Duodenal mucosa (tissue), 2 donors: ENCODE data around the gene KLF13.
A peak's percentile ranks its signal among the peaks of the same experiment; 100 is the strongest.

ENCODE experiments used
- H3K27ac ChIP-seq: one replicate; pipeline ENCODE4 v1.7.0; 2013; ENCODE audit warnings: low read depth, low read length
- H3K27me3 ChIP-seq, 2 donors: one replicate each; pipeline ENCODE4 v1.7.0; 2013; ENCODE audit warnings: low read length in 2 of 2, control low read depth in 1 of 2; ENCODE audit not compliant: insufficient read depth in 2 of 2, control insufficient read depth in 1 of 2
- H3K36me3 ChIP-seq, 2 donors: one replicate each; pipeline ENCODE4 v1.7.0; 2013; ENCODE audit warnings: low read length in 2 of 2, control low read depth in 1 of 2; ENCODE audit not compliant: insufficient read depth in 2 of 2, control insufficient read depth in 1 of 2
- H3K4me1 ChIP-seq, 2 donors: one replicate each; pipeline ENCODE4 v1.7.0; 2013; ENCODE audit warnings: low read length in 2 of 2, control low read depth in 1 of 2; ENCODE audit not compliant: insufficient read depth in 2 of 2, control insufficient read depth in 1 of 2
- H3K4me3 ChIP-seq, 2 donors: one replicate each; pipeline ENCODE4 v1.7.0; 2013; ENCODE audit warnings: low read length in 2 of 2, low read depth in 1 of 2
- H3K9ac ChIP-seq, 2 donors: one replicate each; pipeline ENCODE4 v1.7.0; 2013; ENCODE audit warnings: low read length in 2 of 2, low read depth in 1 of 2
- H3K9me3 ChIP-seq, 2 donors: one replicate each; pipeline ENCODE4 v1.7.0; 2013; ENCODE audit warnings: low read length in 2 of 2, control low read depth in 1 of 2; ENCODE audit not compliant: control insufficient read depth in 1 of 2

Gene KLF13

DNA sequence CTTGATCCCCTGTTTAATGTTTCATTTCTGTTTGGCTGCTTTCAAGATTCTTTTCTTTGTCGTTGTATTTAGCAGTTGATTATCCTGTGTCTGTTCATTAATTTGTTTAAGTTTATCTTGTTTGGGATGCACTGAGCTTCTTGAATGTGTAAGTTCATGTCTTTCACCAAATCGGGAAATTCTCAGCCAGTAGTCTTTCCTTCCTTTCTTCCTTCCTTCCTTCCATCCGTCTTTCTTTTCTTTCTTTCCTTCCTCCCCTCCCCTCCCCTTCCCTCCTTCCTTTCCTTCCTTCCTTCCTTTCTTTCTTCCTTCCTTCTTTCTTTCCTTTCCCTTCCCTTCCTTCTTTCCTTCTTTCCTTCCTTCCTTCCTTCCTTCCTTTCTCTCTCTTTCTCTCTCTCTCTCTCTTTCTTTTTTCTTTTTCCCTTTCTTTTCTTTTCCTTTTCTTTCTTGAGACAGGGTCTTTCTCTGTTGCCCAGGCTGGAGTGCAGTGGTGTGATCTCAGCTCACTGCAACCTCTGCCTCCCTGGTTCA, 35.5 kb upstream of the KLF13 start:
- H3K4me3 ChIP-seq, result no peak overlapping the region
- no peak overlapping the region for H3K27ac ChIP-seq
- H3K36me3 ChIP-seq, result no peaks in the 10 kb centered on the region
- no peak overlapping the region for H3K9ac ChIP-seq
- H3K9me3 ChIP-seq, result no peaks in the 10 kb centered on the region
- peaks cover 0 to under 1% of the 10 kb centered on the region in 2 donors for H3K4me1 ChIP-seq
- H3K27me3 ChIP-seq, result no peaks in the 10 kb centered on the region

DNA sequence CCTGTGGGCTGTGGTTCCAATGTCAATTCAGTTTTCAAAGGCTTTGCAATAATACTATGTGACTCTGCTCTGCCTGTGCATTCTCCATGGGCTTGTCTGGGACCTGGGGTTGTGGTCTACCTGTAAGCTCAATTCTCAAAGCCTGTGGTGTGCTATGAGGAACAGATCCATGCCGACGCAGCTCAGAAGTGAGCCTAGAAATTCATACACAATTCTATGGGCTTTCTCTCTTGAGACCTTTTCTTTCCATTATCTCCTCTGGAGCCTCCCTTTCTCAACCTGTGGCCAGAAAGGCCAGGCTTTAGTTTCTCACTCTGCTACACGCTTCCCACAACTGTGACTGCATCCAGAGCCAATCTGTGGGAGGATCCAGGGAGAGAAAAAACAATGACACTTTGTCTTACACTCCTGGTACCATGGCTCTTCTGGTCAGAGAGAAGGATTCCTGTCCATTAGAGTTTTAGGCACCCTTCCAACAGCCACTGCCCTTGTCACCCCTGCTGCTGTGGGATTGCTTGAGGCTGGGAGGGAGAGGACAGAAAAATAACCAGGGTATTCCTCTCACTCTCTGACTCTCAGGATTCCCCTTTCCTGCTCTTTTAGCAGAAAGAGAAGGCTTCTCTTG, 34.1 kb upstream of the KLF13 start:
- Histone ChIP-seq H3K9ac (no peak overlapping the region), H3K27ac (no peak overlapping the region)

DNA sequence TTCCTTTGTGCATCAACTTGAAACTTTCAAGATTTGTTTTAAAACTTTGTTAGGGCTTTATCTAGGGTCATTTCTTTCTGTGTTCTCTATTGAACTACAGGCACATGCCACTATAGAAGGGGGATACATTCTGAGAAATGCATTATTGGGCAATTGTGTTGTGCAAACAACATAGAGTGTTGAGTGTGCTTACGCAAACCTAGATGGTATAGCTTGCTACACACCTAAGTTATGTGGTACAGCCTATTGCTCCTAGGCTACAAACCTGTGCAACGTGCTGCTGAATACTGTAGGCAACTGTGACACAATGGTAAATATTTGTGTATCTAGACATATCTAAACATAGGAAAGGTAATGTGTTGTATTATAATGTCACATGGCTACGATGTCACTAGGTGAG, 33.0 kb upstream of the KLF13 start:
- Histone ChIP-seq H3K9me3 (no peaks in the 10 kb centered on the region), H3K27me3 (no peaks in the 10 kb centered on the region), H3K9ac (no peak overlapping the region), H3K36me3 (no peaks in the 10 kb centered on the region), H3K4me3 (no peak overlapping the region), H3K27ac (no peak overlapping the region), H3K4me1 (peaks cover 16 to 26% of the 10 kb centered on the region in 2 donors)

More for the DNA sequence above, 34.1 kb upstream of the KLF13 start:
- Histone ChIP-seq H3K9me3 (no peaks in the 10 kb centered on the region), H3K27me3 (no peaks in the 10 kb centered on the region), H3K4me1 (peaks cover 13 to 15% of the 10 kb centered on the region in 2 donors), H3K4me3 (no peak overlapping the region), H3K36me3 (no peaks in the 10 kb centered on the region)

DNA sequence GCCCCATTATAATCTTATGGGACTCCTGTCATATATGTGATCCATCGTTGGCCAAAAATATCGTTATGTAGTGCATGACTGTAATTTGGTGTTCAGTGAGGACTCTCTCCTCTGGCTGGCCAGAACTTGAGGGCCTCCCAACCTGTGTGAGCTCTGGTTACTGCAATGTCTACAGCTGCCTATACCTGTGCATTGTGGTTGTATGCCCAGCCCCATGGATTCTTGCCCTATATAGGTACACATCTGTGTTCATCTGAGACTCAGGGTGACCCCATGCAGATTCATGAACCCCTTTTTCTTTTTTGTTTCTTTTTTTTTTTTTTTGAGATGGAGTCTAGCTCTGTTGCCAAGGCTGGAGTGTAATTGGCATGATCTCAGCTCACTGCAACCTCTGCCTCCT, 32.6 kb upstream of the KLF13 start:
- Histone ChIP-seq H3K9ac (no peak overlapping the region), H3K27me3 (no peaks in the 10 kb centered on the region), H3K27ac (no peak overlapping the region), H3K9me3 (no peaks in the 10 kb centered on the region), H3K36me3 (no peaks in the 10 kb centered on the region), H3K4me3 (no peak overlapping the region), H3K4me1 (peaks cover 16 to 28% of the 10 kb centered on the region in 2 donors)

DNA sequence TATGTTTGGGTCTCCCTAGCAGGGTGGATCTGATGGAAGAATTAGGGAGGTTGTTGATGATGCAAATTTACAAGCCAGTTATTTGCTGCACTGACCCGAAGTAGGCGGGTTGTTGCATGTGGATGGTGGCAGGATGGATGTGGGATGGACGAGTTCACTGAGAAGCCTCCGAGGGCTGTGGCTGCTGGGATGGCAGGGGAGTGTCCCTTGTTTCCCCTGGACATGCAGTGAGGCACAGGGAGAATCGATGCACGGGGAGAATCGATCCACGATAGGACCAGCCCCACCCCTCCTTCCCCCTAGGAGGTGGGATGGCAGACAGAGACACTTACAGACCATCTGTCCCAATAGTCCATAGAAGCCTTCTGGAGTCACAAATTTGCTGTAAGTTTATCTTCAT, 31.0 kb upstream of the KLF13 start:
- Histone ChIP-seq H3K27ac (no peak overlapping the region), H3K4me3 (no peak overlapping the region), H3K4me1 (peaks cover 16 to 28% of the 10 kb centered on the region in 2 donors), H3K9me3 (no peaks in the 10 kb centered on the region), H3K36me3 (no peaks in the 10 kb centered on the region), H3K9ac (no peak overlapping the region), H3K27me3 (no peaks in the 10 kb centered on the region)

DNA sequence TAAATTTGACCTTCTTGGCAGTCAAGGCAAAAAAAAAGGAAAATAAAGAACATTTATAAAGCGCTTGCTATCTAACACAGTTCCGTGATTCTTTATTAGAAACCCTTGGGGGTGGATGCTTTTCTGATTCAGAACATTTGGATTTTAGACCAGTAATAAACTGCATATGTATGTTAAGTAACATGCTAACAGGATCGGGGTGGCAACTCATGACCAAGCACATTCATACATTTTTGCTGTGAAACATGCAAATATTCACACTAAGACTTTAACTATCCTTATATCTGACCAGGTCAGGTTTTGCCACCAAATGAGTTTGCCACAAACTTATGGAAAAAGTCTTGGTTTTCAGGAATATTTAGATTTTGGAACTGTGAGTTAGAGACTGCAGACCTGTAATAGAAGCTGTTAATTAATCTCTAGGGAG, 30.4 kb upstream of the KLF13 start:
- H3K4me1 ChIP-seq, result peaks cover 16 to 28% of the 10 kb centered on the region in 2 donors
- no peaks in the 10 kb centered on the region for H3K36me3 ChIP-seq
- H3K27me3 ChIP-seq, result no peaks in the 10 kb centered on the region
- H3K9ac ChIP-seq, result no peak overlapping the region
- H3K9me3 ChIP-seq, result no peaks in the 10 kb centered on the region
- H3K4me3 ChIP-seq, result no peak overlapping the region
- H3K27ac ChIP-seq, result no peak overlapping the region

DNA sequence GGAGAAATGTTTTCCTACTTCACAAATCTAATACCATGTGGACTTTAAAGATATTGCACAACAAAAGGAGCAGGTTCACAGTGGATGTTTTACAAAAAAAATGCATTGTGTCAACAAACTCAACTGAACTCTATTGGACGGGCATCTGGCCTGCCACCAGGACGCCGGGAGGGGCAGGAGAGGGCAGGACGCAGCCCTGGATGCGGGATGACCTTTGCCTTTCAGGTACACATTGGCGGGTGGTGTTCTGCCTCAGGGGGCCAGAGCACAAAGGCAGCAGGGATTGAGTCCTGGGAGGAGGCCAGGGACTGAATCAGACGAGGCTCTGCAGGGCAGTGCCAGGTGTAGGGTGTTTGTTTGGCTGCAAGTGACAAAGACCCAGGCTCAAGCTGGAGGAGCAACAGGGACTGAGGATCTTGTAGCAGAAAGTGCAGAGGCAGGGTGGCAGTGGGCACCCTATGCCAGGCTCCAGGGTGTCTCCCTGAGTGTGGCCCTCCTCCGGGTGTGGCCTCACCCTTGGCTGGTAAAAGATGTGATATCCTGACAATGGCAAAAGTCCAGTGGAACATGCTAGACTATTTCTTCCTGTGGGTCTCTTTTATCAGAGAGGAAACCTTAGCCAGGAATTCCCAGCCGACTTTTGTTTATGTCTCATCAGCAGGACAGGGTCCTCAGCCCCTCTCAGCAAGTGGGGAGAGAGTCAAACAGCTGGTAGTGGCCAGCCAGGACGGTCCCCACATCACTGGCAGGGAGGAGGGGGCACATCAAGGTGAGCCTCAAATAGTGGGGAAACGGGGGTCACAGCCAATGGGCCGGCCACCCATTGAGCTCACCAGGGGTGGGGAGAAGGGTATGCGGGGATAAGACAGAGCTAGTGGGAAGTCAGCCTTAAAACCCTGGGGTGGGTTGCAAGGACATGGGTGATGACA, 29.7 kb upstream of the KLF13 start:
- H3K9me3 ChIP-seq, result no peaks in the 10 kb centered on the region
- no peaks in the 10 kb centered on the region for H3K27me3 ChIP-seq
- H3K4me1 ChIP-seq, result peaks cover 16 to 28% of the 10 kb centered on the region in 2 donors
- peak overlapping the region; percentile 39 for H3K27ac ChIP-seq
- no peaks in the 10 kb centered on the region for H3K36me3 ChIP-seq
- peak overlapping the region; percentile 6 to 10 for H3K9ac ChIP-seq
- H3K4me3 ChIP-seq, result peak overlapping the region in 1 of 2 donors; percentile 28

DNA sequence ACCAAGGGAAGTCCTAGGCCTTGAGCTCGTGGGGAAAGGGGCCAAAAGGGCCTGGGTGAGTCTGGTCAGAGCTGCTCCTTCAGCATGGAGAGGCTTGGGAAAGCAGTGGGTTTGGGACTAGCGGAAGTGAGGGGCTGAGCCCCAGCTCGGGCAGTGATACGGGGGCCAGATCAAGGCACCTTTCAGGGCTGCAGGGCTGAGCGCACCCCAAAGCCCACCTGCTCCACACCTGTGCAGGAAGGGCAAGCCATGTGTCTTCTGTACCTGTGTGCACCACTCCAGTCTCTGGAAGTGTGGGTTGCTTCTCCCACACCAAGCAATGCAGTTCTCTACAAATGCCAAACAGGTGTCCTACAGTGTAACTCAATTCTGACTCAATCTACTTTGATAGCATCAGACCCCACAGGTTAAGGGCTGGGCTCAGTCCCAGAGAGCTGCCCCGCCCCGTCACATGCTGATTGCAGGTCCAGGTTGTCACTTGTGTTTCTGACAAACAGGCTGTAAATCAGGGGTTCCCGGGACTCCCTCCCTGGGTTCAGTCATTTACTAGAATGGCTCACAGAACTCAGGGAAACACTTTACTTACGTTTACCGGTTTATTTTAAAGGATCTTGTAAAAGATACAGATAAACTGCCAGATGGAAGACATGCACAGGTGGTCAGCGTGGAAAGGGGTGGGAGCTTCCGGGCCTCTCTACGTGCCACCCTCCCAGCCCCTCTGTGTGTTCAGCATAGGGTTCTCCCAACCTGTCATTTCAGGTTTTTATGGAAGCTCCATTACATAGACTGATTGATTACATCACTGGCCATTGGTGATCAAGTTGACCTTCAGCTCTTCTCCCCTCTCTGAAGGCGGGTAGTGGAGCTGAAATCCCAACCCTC, 28.8 kb upstream of the KLF13 start:
- no peaks in the 10 kb centered on the region for H3K9me3 ChIP-seq
- H3K27me3 ChIP-seq, result no peaks in the 10 kb centered on the region
- H3K36me3 ChIP-seq, result no peaks in the 10 kb centered on the region
- H3K27ac ChIP-seq, result peak overlapping the region; percentile 39
- H3K9ac ChIP-seq, result peak overlapping the region in 1 of 2 donors; percentile 10
- H3K4me1 ChIP-seq, result peaks cover 17 to 29% of the 10 kb centered on the region in 2 donors
- H3K4me3 ChIP-seq, result no peak overlapping the region

GRCh38 chr15:31298707-31299172, 27.9 kb upstream of the KLF13 start:
- Histone ChIP-seq H3K9me3 (no peaks in the 10 kb centered on the region), H3K4me3 (no peak overlapping the region), H3K36me3 (no peaks in the 10 kb centered on the region), H3K27me3 (no peaks in the 10 kb centered on the region), H3K9ac (no peak overlapping the region), H3K27ac (no peak overlapping the region), H3K4me1 (peaks cover 19 to 37% of the 10 kb centered on the region in 2 donors)
